Gastrocnemius medialis (tissue), 4 donors: Measurements from ENCODE around the gene APOD. TPM values are rescaled to one million over a fixed set of nuclear protein-coding genes. Genes with fewer than 3 reads are reported as not detected.
A peak's percentile ranks its signal among the peaks of the same experiment; 100 is the strongest.

ENCODE experiments used
- ATAC-seq, 2 donors: fragments of 150-250 bp; one replicate each; pipeline ENCODE4 v1.9.1; 2016
- DNase-seq, 2 donors: peaks; one replicate each; pipeline ENCODE4 v3.0.0-alpha.2; 2019
- H3K27ac ChIP-seq, 4 donors: fragments of 200-600 bp; sonication (generic); 1 replicate in 1 of 4; 2 replicates in 3 of 4; pipeline ENCODE4 v1.5.1; 2016 to 2018; ENCODE audit warnings: mild to moderate bottlenecking in 2 of 4, moderate library complexity in 1 of 4
- H3K27me3 ChIP-seq, 3 donors: fragments of 200-600 bp; sonication (generic) in 2 of 3; 1 replicate in 1 of 3; 2 replicates in 2 of 3; pipeline versions ENCODE4 v1.5.1 to v1.6.0; 2016 to 2019; ENCODE audit warnings: mild to moderate bottlenecking in 1 of 3, moderate library complexity in 1 of 3
- H3K36me3 ChIP-seq, 2 donors: fragments of 200-600 bp; sonication (generic) in 1 of 2; one replicate each; pipeline ENCODE4 v1.5.1; 2017 to 2018
- H3K4me1 ChIP-seq, 2 donors: fragments of 200-600 bp; sonication (generic) in 1 of 2; one replicate each; pipeline ENCODE4 v1.5.1; 2016 to 2017; ENCODE audit warnings: mild to moderate bottlenecking in 2 of 2
- H3K4me3 ChIP-seq, 4 donors: fragments of 200-600 bp; sonication (generic) in 3 of 4; 1 replicate in 1 of 4; 2 replicates in 3 of 4; pipeline ENCODE4 v1.5.1; 2016 to 2019; ENCODE audit warnings: mild to moderate bottlenecking in 2 of 4
- H3K9me3 ChIP-seq, 3 donors: fragments of 200-600 bp; sonication (generic) in 2 of 3; 1 replicate in 1 of 3; 2 replicates in 2 of 3; pipeline ENCODE4 v1.5.1; 2016 to 2019
- CTCF ChIP-seq, 5 experiments: fragments of 450-650 bp in 3 of 5; fragments of 200-600 bp in 2 of 5; sonication (generic) in 2 of 5; IDR thresholded peaks in 4 of 5; conservative IDR thresholded peaks in 1 of 5; 1 replicate in 4 of 5; 2 replicates in 1 of 5; pipeline ENCODE4 v1.5.1; 2016 to 2019; ENCODE audit warnings: antibody characterized with exemption in 5 of 5, mild to moderate bottlenecking in 3 of 5, moderate library complexity in 3 of 5
- POLR2A ChIP-seq, 2 donors: fragments of 450-650 bp; IDR thresholded peaks; one replicate each; pipeline ENCODE4 v1.6.1; 2017; ENCODE audit warnings: antibody characterized with exemption in 2 of 2, mild to moderate bottlenecking in 2 of 2, moderate library complexity in 2 of 2
- in situ Hi-C, 4 donors: fragments of 200-750 bp; cut with MboI; loops; one replicate each; pipeline versions ENCODE4 v1.15.0 to v1.8.0; 2017; ENCODE audit warnings: low sequenced_read_pairs in 4 of 4
- intact Hi-C: fragments of 100-400 bp; cut with DNase I; formaldehyde crosslinking; loops from one replicate; pipeline ENCODE4 v1.15.1; 2023; ENCODE audit warnings: low total_unique reads
- total RNA-seq, 4 donors: library from RNA; depleted of rRNA; stranded (reverse); fragments of >200 nt; gene quantifications; one replicate each; pipeline versions ENCODE4 v1.1.0 to v1.2.3, GENCODE V29; 2016

APOD gene
- total RNA-seq, 4 donors from 2014 or later, result 602 to 801 (median 626) TPM

GRCh38 chr3:195559723-195560409 lies 23.9 kb downstream of the APOD start:
- H3K4me3 ChIP-seq, result no peak overlapping the region
- intact Hi-C loops (loop anchor here (2.0 kb wide), 2 partner anchors 15 to 37 kb away; no protein-coding TSS in a partner anchor), in situ Hi-C loops (loop anchor here in 1 of 4 donors (25.0 kb wide), 1 partner anchor 277 kb away; no protein-coding TSS in a partner anchor)
- ATAC-seq (peak; percentile 73 to 81), DNase-seq (peak; percentile 85 to 90)
- H3K27ac ChIP-seq, result peak overlapping the region; percentile 87 to 93 (median 88)
- no peaks in the 10 kb centered on the region for H3K9me3 ChIP-seq
- H3K4me1 ChIP-seq, result peaks cover 23 to 37% of the 10 kb centered on the region in 2 donors
- no peaks in the 10 kb centered on the region for H3K27me3 ChIP-seq
- H3K36me3 ChIP-seq, result no peaks in the 10 kb centered on the region
- TF ChIP-seq CTCF (IDR thresholded peaks at IDR 0.05 in 4 of 5, conservative IDR thresholded peaks at IDR 0.05 in 1 of 5) (no peak), POLR2A (IDR thresholded peaks at IDR 0.05) (no peak)

GRCh38 chr3:195558602-195559001 lies 25.1 kb downstream of the APOD start:
- intact Hi-C loops, result loop anchor here (1.0 to 2.0 kb wide), 3 partner anchors 15 to 293 kb away; partner anchors contain the start of gene PPP1R2
- peak; percentile 91 to 94 for DNase-seq

GRCh38 chr3:195557322-195557721 lies 26.4 kb downstream of the APOD start:
- in situ Hi-C loops (loop anchor here in 1 of 4 donors (25.0 kb wide), 1 partner anchor 280 kb away; no protein-coding TSS in a partner anchor), intact Hi-C loops (no loop called here)
- ATAC-seq (no peak), DNase-seq (no peak)
- no peaks in the 10 kb centered on the region for H3K36me3 ChIP-seq
- no peak overlapping the region for H3K4me3 ChIP-seq
- peak overlapping the region; percentile 87 to 93 (median 88) for H3K27ac ChIP-seq
- TF ChIP-seq CTCF (IDR thresholded peaks at IDR 0.05 in 4 of 5, conservative IDR thresholded peaks at IDR 0.05 in 1 of 5) (no peak), POLR2A (IDR thresholded peaks at IDR 0.05) (no peak)
- peaks cover 23 to 37% of the 10 kb centered on the region in 2 donors for H3K4me1 ChIP-seq
- H3K9me3 ChIP-seq, result no peaks in the 10 kb centered on the region
- H3K27me3 ChIP-seq, result no peaks in the 10 kb centered on the region

More at GRCh38 chr3:195558602-195559001, 25.1 kb downstream of the APOD start:
- Histone ChIP-seq H3K4me3 (no peak overlapping the region), H3K9me3 (no peaks in the 10 kb centered on the region), H3K36me3 (no peaks in the 10 kb centered on the region), H3K27me3 (no peaks in the 10 kb centered on the region), H3K4me1 (peaks cover 23 to 37% of the 10 kb centered on the region in 2 donors), H3K27ac (peak overlapping the region; percentile 87 to 93 (median 88))
- TF ChIP-seq CTCF (IDR thresholded peaks at IDR 0.05 in 4 of 5, conservative IDR thresholded peaks at IDR 0.05 in 1 of 5) (peak; percentile 60 to 73 (median 65)), POLR2A (IDR thresholded peaks at IDR 0.05) (peak in 1 of 2 donors; percentile 23)
- peak; percentile 91 to 93 for ATAC-seq
- in situ Hi-C loops, result loop anchor here in 1 of 4 donors (25.0 kb wide), 1 partner anchor 279 kb away; no protein-coding TSS in a partner anchor

- Histone ChIP-seq H3K9me3 (no peaks in the 10 kb centered on the region), H3K36me3 (no peaks in the 10 kb centered on the region), H3K27me3 (no peaks in the 10 kb centered on the region), H3K4me3 (no peak overlapping the region), H3K4me1 (peaks cover 26 to 42% of the 10 kb centered on the region in 2 donors), H3K27ac (no peak overlapping the region)
- in situ Hi-C loops (loop anchor here in 1 of 4 donors (25.0 kb wide), 1 partner anchor 281 kb away; no protein-coding TSS in a partner anchor), intact Hi-C loops (no loop called here)
- TF ChIP-seq CTCF (IDR thresholded peaks at IDR 0.05 in 4 of 5, conservative IDR thresholded peaks at IDR 0.05 in 1 of 5), result peak in 3 of 5 experiments; percentile 14 to 42 (median 30)
- no peak for TF ChIP-seq POLR2A (IDR thresholded peaks at IDR 0.05)
- DNase-seq (peak in 1 of 2 donors; percentile 48), ATAC-seq (no peak)
These were observed 27.4 kb downstream of the APOD start for GRCh38 chr3:195556390-195556789.
